Prostate gland (tissue), 2 donors: ENCODE measurements around the gene ACOX1.

Source experiments
- CTCF ChIP-seq, 4 experiments: fragments of 200-600 bp in 2 of 4; fragments of 450-650 bp in 2 of 4; sonication (generic) in 2 of 4; IDR thresholded peaks; 1 replicate in 3 of 4; 2 replicates in 1 of 4; pipeline ENCODE4 v1.5.1; 2016 to 2019; ENCODE audit warnings: antibody characterized with exemption in 4 of 4, mild to moderate bottlenecking in 2 of 4, moderate library complexity in 2 of 4
- POLR2A ChIP-seq: fragments of 450-650 bp; IDR thresholded peaks from one replicate; pipeline ENCODE4 v1.6.1; 2016; ENCODE audit warnings: antibody characterized with exemption, mild to moderate bottlenecking
- POLR2AphosphoS5 ChIP-seq: sonication (generic); formaldehyde crosslinking; IDR thresholded peaks from one replicate; pipeline ENCODE4 v1.6.1; 2017; ENCODE audit warnings: antibody characterized with exemption

- TF ChIP-seq POLR2A, result no peak
- TF ChIP-seq CTCF (IDR thresholded peaks at IDR 0.05), result no peak
- no peak for TF ChIP-seq POLR2AphosphoS5
These were observed 25.8 kb upstream of the ACOX1 start for GRCh38 chr17:76004750-76005262.
